NCI-H2107 treated with DMSO at 0.1 percent for 48 hours (cell line): ENCODE measurements around the gene HES6.

Source experiments
- DNase-seq: peaks from one replicate; lab custom pipeline; 2025; ENCODE audit not compliant: unreplicated experiment; lab: John Stamatoyannopoulos, UW

HES6 gene

GRCh38 chr2:238256111-238256510 is 16.3 kb upstream of the HES6 start:
- no peak for DNase-seq

- no peak for DNase-seq
Measured at GRCh38 chr2:238255636-238256035, 15.8 kb upstream of the HES6 start.

GRCh38 chr2:238255151-238255551 is 15.3 kb upstream of the HES6 start:
- no peak for DNase-seq

GRCh38 chr2:238254095-238254723 is 14.4 kb upstream of the HES6 start:
- no peak for DNase-seq

GRCh38 chr2:238252766-238253630 is 13.2 kb upstream of the HES6 start:
- DNase-seq = no peak

GRCh38 chr2:238251986-238252385 is 12.1 kb upstream of the HES6 start:
- DNase-seq = no peak

GRCh38 chr2:238251331-238251730 is 11.5 kb upstream of the HES6 start:
- no peak for DNase-seq

GRCh38 chr2:238250896-238251295 is 11.1 kb upstream of the HES6 start:
- DNase-seq = peak; percentile 67

GRCh38 chr2:238247841-238248453 is 8.1 kb upstream of the HES6 start:
- DNase-seq = no peak

- DNase-seq = no peak
Measured at GRCh38 chr2:238247002-238247822, 7.4 kb upstream of the HES6 start.

GRCh38 chr2:238244151-238244550 is 4.3 kb upstream of the HES6 start:
- DNase-seq = no peak

- peak; percentile 26 for DNase-seq
Measured at GRCh38 chr2:238243496-238244076, 3.7 kb upstream of the HES6 start.

GRCh38 chr2:238242731-238243495 is 3.1 kb upstream of the HES6 start:
- DNase-seq = peak; percentile 71

- no peak for DNase-seq
Measured at GRCh38 chr2:238241970-238242369, 2.1 kb upstream of the HES6 start.

GRCh38 chr2:238240757-238241711 is 1.2 kb upstream of the HES6 start:
- DNase-seq = peak; percentile 79

- no peak for DNase-seq
Measured at GRCh38 chr2:238239543-238239862, 335 bp downstream of the HES6 start.

- no peak for DNase-seq
Measured at GRCh38 chr2:238238766-238239542, 884 bp downstream of the HES6 start.

GRCh38 chr2:238238311-238238765 is 1.5 kb downstream of the HES6 start:
- DNase-seq = no peak
